Measurements from ENCODE around the gene SACS.
A peak's percentile ranks its signal among the peaks of the same experiment; 100 is the strongest.

Gene SACS

GRCh38 chr13:23350009-23350408, 83.5 kb downstream of the SACS start:
- peaks cover 0 to 8% of the 10 kb centered on the region in 2 donors for H3K4me1 ChIP-seq (ENCODE audit: control insufficient read depth in 1 of 2, insufficient read depth in 2 of 2, low read length in 2 of 2)
- no peak overlapping the region for H3K4me3 ChIP-seq (ENCODE audit: low read depth in 1 of 2, low read length in 2 of 2)

DNA sequence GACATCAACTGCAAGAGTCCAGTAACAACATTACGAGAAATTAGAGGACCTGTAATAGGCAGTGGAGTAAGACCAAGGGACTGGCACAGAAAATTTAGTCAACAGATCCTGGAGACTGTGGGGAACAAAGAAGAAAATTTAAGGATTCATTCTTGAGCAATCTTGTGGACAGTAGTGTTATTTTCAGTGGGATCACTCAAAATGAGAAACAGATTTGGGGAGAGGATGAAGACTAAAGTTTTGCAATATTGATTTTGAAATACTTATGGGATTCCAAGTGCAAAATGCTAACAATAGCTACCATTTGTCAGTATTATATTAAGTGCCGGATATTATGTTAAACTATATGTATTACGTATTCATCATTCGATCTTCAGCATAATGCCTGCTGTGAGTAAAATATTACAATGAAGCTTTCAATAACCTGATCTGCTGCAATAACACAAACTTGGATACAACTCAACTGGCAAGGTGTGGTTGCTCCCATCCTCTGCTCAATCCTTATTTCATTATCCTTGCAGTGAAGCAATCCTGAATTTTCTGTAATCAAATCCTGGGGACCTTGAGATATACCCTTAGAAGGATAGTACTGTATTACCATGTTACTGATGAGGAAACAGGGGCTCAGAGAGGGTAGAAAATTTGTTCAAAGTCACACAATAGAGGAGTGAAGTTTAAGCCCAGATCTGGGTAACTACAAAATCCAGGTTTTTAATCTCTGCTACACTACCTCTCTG, 84.2 kb downstream of the SACS start:
- Histone ChIP-seq H3K36me3 (ENCODE audit: control insufficient read depth in 1 of 2, insufficient read depth in 2 of 2, low read length in 2 of 2) (peaks cover 0 to 28% of the 10 kb centered on the region in 2 donors), H3K4me3 (ENCODE audit: low read depth in 1 of 2, low read length in 2 of 2) (no peak overlapping the region), H3K9me3 (ENCODE audit: control insufficient read depth in 1 of 2, low read length in 2 of 2) (no peaks in the 10 kb centered on the region), H3K27ac (ENCODE audit: low read length) (no peak overlapping the region), H3K27me3 (ENCODE audit: low read depth, low read length) (no peaks in the 10 kb centered on the region), H3K4me1 (ENCODE audit: control insufficient read depth in 1 of 2, insufficient read depth in 2 of 2, low read length in 2 of 2) (peaks cover 0 to 14% of the 10 kb centered on the region in 2 donors)

More at GRCh38 chr13:23350009-23350408, 83.5 kb downstream of the SACS start:
- Histone ChIP-seq H3K27me3 (ENCODE audit: low read depth, low read length) (no peaks in the 10 kb centered on the region), H3K36me3 (ENCODE audit: control insufficient read depth in 1 of 2, insufficient read depth in 2 of 2, low read length in 2 of 2) (peaks cover 1 to 35% of the 10 kb centered on the region in 2 donors), H3K9me3 (ENCODE audit: control insufficient read depth in 1 of 2, low read length in 2 of 2) (no peaks in the 10 kb centered on the region), H3K27ac (ENCODE audit: low read length) (no peak overlapping the region)

DNA sequence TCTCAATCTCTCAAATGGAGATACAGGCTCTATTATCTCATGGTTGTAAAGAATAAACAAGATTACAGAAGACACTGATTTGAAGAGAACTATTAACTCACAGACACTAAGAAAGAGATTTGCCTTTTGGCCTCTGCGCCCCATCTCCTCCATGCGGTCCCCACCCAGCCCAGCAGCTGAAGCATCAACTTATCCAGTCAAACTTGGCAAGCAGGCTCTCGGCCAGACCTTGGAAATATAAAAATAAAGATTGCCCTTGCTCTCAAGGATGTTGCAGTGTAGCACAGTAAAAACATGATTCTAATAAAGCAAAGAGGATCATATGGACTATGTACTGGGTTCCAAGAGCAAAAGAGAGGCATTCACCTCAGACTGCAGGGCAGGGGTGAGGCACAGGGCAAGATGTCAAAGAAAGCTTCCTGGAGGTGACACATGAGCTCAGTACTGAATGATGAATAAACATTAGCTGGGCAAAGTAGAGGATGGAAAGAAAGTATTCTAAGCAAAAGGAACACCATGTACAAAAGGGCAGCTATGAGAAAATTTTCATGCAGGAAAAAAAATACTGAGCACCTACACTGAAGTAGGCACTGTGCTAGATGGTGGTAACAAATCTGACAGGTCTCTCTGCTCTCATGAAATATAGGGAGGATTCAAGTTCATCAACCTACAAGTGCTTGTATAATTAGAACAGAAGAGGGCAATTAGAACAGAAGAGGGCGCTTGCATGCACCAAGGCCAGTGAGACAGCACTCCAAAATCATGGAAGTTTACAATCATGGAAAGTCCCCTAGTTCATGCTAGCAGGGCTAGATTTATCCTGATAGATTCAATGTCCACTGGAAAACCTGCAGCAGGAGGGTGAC, 85.0 kb downstream of the SACS start:
- Histone ChIP-seq H3K4me3 (ENCODE audit: low read depth in 1 of 2, low read length in 2 of 2) (no peak overlapping the region), H3K36me3 (ENCODE audit: control insufficient read depth in 1 of 2, insufficient read depth in 2 of 2, low read length in 2 of 2) (peaks cover 0 to 27% of the 10 kb centered on the region in 2 donors), H3K27me3 (ENCODE audit: low read depth, low read length) (no peaks in the 10 kb centered on the region), H3K4me1 (ENCODE audit: control insufficient read depth in 1 of 2, insufficient read depth in 2 of 2, low read length in 2 of 2) (peaks cover 0 to 14% of the 10 kb centered on the region in 2 donors), H3K27ac (ENCODE audit: low read length) (no peak overlapping the region), H3K9me3 (ENCODE audit: control insufficient read depth in 1 of 2, low read length in 2 of 2) (no peaks in the 10 kb centered on the region)

DNA sequence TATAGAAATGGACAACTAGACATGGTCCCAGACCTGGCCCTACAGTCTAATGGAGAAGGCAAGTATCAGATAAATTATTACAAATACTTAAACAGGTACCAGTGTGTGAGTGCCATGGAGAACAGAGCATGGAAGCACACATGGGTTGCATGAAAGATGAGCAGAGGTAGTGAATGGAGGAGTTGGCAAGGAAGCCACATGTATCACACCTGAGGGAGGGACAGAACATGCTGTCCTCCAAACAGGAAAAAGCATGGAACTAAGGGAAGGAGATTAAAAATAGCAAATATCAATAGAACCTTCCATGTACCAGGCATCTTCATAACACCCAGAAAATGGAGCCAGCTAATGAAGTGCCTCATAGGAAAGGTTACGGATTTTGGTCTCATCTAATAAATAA, 85.9 kb downstream of the SACS start:
- peaks cover 0 to 14% of the 10 kb centered on the region in 2 donors for H3K4me1 ChIP-seq (ENCODE audit: control insufficient read depth in 1 of 2, insufficient read depth in 2 of 2, low read length in 2 of 2)
- no peak overlapping the region for H3K4me3 ChIP-seq (ENCODE audit: low read depth in 1 of 2, low read length in 2 of 2)
- H3K27me3 ChIP-seq (ENCODE audit: low read depth, low read length) = no peaks in the 10 kb centered on the region
- H3K9me3 ChIP-seq (ENCODE audit: control insufficient read depth in 1 of 2, low read length in 2 of 2) = no peaks in the 10 kb centered on the region
- peaks cover 0 to 21% of the 10 kb centered on the region in 2 donors for H3K36me3 ChIP-seq (ENCODE audit: control insufficient read depth in 1 of 2, insufficient read depth in 2 of 2, low read length in 2 of 2)
- no peak overlapping the region for H3K27ac ChIP-seq (ENCODE audit: low read length)

DNA sequence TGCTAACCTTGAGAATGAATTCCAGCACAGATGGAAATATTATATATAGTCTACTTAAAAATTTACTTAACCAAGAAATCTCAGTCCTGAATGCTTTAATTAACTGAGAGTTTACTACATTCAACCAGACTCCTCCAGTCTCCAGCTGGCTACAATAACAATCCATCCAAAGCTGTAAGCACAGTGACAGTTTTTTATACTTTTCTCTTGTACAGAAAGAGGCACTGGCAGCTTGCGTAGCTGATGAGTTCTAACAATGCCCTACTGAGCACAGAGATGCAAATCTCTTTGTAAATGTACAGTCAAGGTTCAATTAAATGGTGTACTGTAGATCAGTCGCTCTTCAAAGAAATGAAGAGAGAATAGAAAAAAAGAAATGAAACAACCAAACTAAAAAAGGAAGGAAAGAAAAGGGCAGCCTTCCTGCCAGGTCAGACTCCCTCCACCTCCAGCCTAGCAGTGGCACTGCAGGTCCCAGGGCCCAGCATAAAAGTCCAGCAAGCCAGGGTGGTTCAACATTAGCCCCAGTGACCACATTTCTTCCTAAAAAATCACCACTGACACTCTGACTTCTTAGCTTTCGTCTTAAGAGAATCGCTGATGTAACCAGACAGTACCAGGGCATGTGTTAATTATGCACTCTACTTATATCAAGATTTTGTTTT, 88.4 kb downstream of the SACS start:
- Histone ChIP-seq H3K36me3 (ENCODE audit: control insufficient read depth in 1 of 2, insufficient read depth in 2 of 2, low read length in 2 of 2) (peaks cover 14 to 22% of the 10 kb centered on the region in 2 donors), H3K27ac (ENCODE audit: low read length) (no peak overlapping the region), H3K27me3 (ENCODE audit: low read depth, low read length) (no peaks in the 10 kb centered on the region), H3K4me3 (ENCODE audit: low read depth in 1 of 2, low read length in 2 of 2) (no peak overlapping the region), H3K9me3 (ENCODE audit: control insufficient read depth in 1 of 2, low read length in 2 of 2) (no peaks in the 10 kb centered on the region), H3K4me1 (ENCODE audit: control insufficient read depth in 1 of 2, insufficient read depth in 2 of 2, low read length in 2 of 2) (peaks cover 0 to 14% of the 10 kb centered on the region in 2 donors)

GRCh38 chr13:23339225-23339624, 94.3 kb downstream of the SACS start:
- Histone ChIP-seq H3K27ac (ENCODE audit: low read length) (no peak overlapping the region), H3K36me3 (ENCODE audit: control insufficient read depth in 1 of 2, insufficient read depth in 2 of 2, low read length in 2 of 2) (peaks cover 19 to 20% of the 10 kb centered on the region in 2 donors), H3K27me3 (ENCODE audit: low read depth, low read length) (no peaks in the 10 kb centered on the region), H3K9me3 (ENCODE audit: control insufficient read depth in 1 of 2, low read length in 2 of 2) (no peaks in the 10 kb centered on the region), H3K4me3 (ENCODE audit: low read depth in 1 of 2, low read length in 2 of 2) (no peak overlapping the region), H3K4me1 (ENCODE audit: control insufficient read depth in 1 of 2, insufficient read depth in 2 of 2, low read length in 2 of 2) (no peaks in the 10 kb centered on the region)

DNA sequence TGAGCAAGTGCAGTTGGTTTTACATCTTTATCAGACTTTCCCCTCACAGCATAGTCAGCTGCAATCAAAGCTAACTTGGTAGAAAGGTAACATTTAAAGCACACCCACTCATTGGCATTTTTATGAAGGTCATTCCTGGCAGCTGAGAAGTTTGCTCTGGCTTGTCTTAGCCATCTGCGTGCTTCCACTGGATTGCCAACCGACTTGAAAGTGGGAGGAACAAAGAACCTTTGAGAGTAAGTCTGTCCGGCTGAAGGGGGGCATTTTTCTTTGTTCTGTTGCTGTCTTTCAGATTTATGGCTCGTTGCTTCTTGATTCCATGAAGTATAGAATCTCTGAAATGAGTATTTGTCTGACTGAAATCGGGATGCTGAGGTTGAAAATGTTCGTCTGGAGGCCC, 103.1 kb downstream of the SACS start:
- H3K9me3 ChIP-seq (ENCODE audit: control insufficient read depth in 1 of 2, low read length in 2 of 2) = peaks cover 0 to 4% of the 10 kb centered on the region in 2 donors
- no peak overlapping the region for H3K4me3 ChIP-seq (ENCODE audit: low read depth in 1 of 2, low read length in 2 of 2)
- no peaks in the 10 kb centered on the region for H3K27me3 ChIP-seq (ENCODE audit: low read depth, low read length)
- H3K27ac ChIP-seq (ENCODE audit: low read length) = no peak overlapping the region
- peaks cover 0 to 9% of the 10 kb centered on the region in 2 donors for H3K36me3 ChIP-seq (ENCODE audit: control insufficient read depth in 1 of 2, insufficient read depth in 2 of 2, low read length in 2 of 2)
- H3K4me1 ChIP-seq (ENCODE audit: control insufficient read depth in 1 of 2, insufficient read depth in 2 of 2, low read length in 2 of 2) = no peaks in the 10 kb centered on the region

DNA sequence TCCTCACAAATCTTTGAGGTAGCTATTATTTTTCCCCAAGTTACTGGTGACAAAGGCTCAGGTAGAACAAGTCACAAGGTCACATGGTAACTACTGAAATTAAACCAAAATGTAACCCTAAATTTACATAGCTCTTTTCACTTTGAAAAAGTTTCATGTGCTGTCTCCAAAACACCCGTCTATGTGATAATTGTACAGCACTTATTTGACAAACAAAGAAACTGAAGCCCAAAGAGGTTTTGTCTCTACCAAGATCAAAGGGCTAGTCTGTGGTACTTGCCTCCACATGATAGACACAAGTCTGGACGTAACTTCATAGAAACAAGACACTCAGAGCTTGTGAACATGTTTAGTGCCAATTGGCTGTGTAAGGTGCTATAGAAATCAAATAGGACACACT, 108.3 kb downstream of the SACS start:
- Histone ChIP-seq H3K4me1 (ENCODE audit: control insufficient read depth in 1 of 2, insufficient read depth in 2 of 2, low read length in 2 of 2) (peaks cover 6 to 12% of the 10 kb centered on the region in 2 donors), H3K9me3 (ENCODE audit: control insufficient read depth in 1 of 2, low read length in 2 of 2) (no peaks in the 10 kb centered on the region), H3K4me3 (ENCODE audit: low read depth in 1 of 2, low read length in 2 of 2) (no peak overlapping the region), H3K27ac (ENCODE audit: low read length) (no peak overlapping the region), H3K27me3 (ENCODE audit: low read depth, low read length) (no peaks in the 10 kb centered on the region), H3K36me3 (ENCODE audit: control insufficient read depth in 1 of 2, insufficient read depth in 2 of 2, low read length in 2 of 2) (peaks cover 0 to 4% of the 10 kb centered on the region in 2 donors)

- peaks cover 0 to 4% of the 10 kb centered on the region in 2 donors for H3K36me3 ChIP-seq (ENCODE audit: control insufficient read depth in 1 of 2, insufficient read depth in 2 of 2, low read length in 2 of 2)
- H3K4me1 ChIP-seq (ENCODE audit: control insufficient read depth in 1 of 2, insufficient read depth in 2 of 2, low read length in 2 of 2) = peaks cover 6 to 12% of the 10 kb centered on the region in 2 donors
- no peak overlapping the region for H3K27ac ChIP-seq (ENCODE audit: low read length)
- H3K27me3 ChIP-seq (ENCODE audit: low read depth, low read length) = no peaks in the 10 kb centered on the region
- H3K4me3 ChIP-seq (ENCODE audit: low read depth in 1 of 2, low read length in 2 of 2) = no peak overlapping the region
- H3K9me3 ChIP-seq (ENCODE audit: control insufficient read depth in 1 of 2, low read length in 2 of 2) = no peaks in the 10 kb centered on the region
Measured at GRCh38 chr13:23323946-23324709, 109.4 kb downstream of the SACS start.

- Histone ChIP-seq H3K36me3 (ENCODE audit: control insufficient read depth in 1 of 2, insufficient read depth in 2 of 2, low read length in 2 of 2) (peaks cover 0 to 4% of the 10 kb centered on the region in 2 donors), H3K4me3 (ENCODE audit: low read depth in 1 of 2, low read length in 2 of 2) (no peak overlapping the region), H3K27ac (ENCODE audit: low read length) (peak overlapping the region; percentile 36)
Measured at GRCh38 chr13:23322353-23323336, 110.9 kb downstream of the SACS start.

More at GRCh38 chr13:23322353-23323336, 110.9 kb downstream of the SACS start:
- Histone ChIP-seq H3K4me1 (ENCODE audit: control insufficient read depth in 1 of 2, insufficient read depth in 2 of 2, low read length in 2 of 2) (peaks cover 6 to 12% of the 10 kb centered on the region in 2 donors), H3K27me3 (ENCODE audit: low read depth, low read length) (no peaks in the 10 kb centered on the region), H3K9me3 (ENCODE audit: control insufficient read depth in 1 of 2, low read length in 2 of 2) (no peaks in the 10 kb centered on the region)
